ENCODE results near the gene SSH2. TPM values are rescaled to one million over a fixed set of nuclear protein-coding genes. Genes with fewer than 3 reads are reported as not detected.

The SSH2 gene
- total and polyA plus RNA-seq, 4 donors = 7.5 to 14.1 (median 11.2) TPM

DNA sequence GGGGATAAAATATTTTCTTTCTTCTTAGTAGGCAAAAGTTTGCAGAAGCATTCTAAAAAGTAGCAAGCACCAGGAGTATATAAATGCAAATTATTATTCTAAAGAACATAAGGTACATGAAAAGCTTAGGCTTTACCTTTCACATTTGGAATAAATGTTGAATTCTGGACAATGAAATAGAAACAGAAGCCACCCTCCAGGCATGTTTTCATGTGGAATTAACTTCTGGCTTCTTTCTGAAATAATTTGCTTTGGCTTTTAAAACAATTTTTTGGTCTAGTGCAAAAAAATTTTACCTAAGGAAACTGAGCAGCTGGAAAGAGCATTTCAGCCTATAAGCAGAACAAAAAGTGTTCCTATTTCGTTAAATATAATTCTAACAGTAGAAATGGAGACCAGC, 197.8 kb downstream of the SSH2 start:
- DNase-seq (ENCODE audit: low spot score) = no peak
- no peak overlapping the region for H3K9ac ChIP-seq (ENCODE audit: low read depth in 1 of 2, low read length in 2 of 2)
- 95% methylated on average over 1 of the region's 1 CpG for WGBS

DNA sequence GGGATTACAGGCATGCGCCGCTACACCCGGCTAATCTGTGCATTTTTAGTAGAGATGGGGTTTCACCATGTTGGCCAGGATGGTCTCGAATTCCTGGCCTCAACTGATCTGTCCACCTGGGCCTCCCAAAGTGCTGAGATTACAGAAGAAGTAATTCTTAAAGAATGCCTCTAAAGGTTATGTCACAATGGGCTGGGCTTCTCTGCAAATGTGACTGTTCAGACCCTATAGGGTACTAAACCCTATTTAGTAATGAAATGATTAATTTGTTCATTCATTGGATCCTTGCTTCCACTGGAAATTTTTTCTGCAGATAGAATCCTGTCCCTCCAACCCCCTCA, 198.5 kb downstream of the SSH2 start:
- no peaks in the 10 kb centered on the region for H3K36me3 ChIP-seq (ENCODE audit: control insufficient read depth in 4 of 4, insufficient read depth in 3 of 4, low read depth in 1 of 4, low read length in 3 of 4)
- H3K9ac ChIP-seq (ENCODE audit: low read depth in 1 of 2, low read length in 2 of 2) = no peak overlapping the region
- no peaks in the 10 kb centered on the region for H3K27me3 ChIP-seq (ENCODE audit: control insufficient read depth in 4 of 4, insufficient read depth in 4 of 4, low read length in 3 of 4)
- no peaks in the 10 kb centered on the region for H3K9me3 ChIP-seq (ENCODE audit: control insufficient read depth in 4 of 4, low read length in 3 of 4)
- H3K4me3 ChIP-seq (ENCODE audit: low read depth in 1 of 3, low read length in 3 of 3) = no peak overlapping the region
- 98% methylated on average over 4 of the region's 4 CpGs for WGBS
- no peak for DNase-seq (ENCODE audit: low spot score)
- H3K4me1 ChIP-seq (ENCODE audit: control insufficient read depth in 4 of 4, insufficient read depth in 4 of 4, low read length in 3 of 4) = no peaks in the 10 kb centered on the region
- no peak for TF ChIP-seq RXRA (IDR thresholded peaks at IDR 0.05)
- TF ChIP-seq, protein P1, sequence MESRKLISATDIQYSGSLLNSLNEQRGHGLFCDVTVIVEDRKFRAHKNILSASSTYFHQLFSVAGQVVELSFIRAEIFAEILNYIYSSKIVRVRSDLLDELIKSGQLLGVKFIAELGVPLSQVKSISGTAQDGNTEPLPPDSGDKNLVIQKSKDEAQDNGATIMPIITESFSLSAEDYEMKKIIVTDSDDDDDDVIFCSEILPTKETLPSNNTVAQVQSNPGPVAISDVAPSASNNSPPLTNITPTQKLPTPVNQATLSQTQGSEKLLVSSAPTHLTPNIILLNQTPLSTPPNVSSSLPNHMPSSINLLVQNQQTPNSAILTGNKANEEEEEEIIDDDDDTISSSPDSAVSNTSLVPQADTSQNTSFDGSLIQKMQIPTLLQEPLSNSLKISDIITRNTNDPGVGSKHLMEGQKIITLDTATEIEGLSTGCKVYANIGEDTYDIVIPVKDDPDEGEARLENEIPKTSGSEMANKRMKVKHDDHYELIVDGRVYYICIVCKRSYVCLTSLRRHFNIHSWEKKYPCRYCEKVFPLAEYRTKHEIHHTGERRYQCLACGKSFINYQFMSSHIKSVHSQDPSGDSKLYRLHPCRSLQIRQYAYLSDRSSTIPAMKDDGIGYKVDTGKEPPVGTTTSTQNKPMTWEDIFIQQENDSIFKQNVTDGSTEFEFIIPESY (IDR thresholded peaks at IDR 0.05) = no peak
- no peak for TF ChIP-seq HNF4A (conservative IDR thresholded peaks at IDR 0.05)
- TF ChIP-seq, protein P2, sequence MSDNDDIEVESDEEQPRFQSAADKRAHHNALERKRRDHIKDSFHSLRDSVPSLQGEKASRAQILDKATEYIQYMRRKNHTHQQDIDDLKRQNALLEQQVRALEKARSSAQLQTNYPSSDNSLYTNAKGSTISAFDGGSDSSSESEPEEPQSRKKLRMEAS (IDR thresholded peaks at IDR 0.05) = no peak
- TF ChIP-seq YY1 (IDR thresholded peaks at IDR 0.05) = no peak
- no peak for TF ChIP-seq GABPA (IDR thresholded peaks at IDR 0.05 in 1 of 2, conservative IDR thresholded peaks at IDR 0.05 in 1 of 2)
- TF ChIP-seq HNF4G (IDR thresholded peaks at IDR 0.05) = no peak
- TF ChIP-seq, protein P3, sequence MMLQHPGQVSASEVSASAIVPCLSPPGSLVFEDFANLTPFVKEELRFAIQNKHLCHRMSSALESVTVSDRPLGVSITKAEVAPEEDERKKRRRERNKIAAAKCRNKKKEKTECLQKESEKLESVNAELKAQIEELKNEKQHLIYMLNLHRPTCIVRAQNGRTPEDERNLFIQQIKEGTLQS (IDR thresholded peaks at IDR 0.05) = no peak
- TF ChIP-seq FOXA2 (IDR thresholded peaks at IDR 0.05) = no peak
- no peak for TF ChIP-seq JUND (IDR thresholded peaks at IDR 0.05)
- TF ChIP-seq SP1 (IDR thresholded peaks at IDR 0.05) = no peak
- no peak for TF ChIP-seq RAD21 (IDR thresholded peaks at IDR 0.05)
- H3K27ac ChIP-seq (ENCODE audit: low read depth in 1 of 2, low read length in 2 of 2) = no peak overlapping the region

More for the DNA sequence above, 197.8 kb downstream of the SSH2 start:
- no peaks in the 10 kb centered on the region for H3K4me1 ChIP-seq (ENCODE audit: control insufficient read depth in 4 of 4, insufficient read depth in 4 of 4, low read length in 3 of 4)
- H3K27me3 ChIP-seq (ENCODE audit: control insufficient read depth in 4 of 4, insufficient read depth in 4 of 4, low read length in 3 of 4) = no peaks in the 10 kb centered on the region
- no peak overlapping the region for H3K27ac ChIP-seq (ENCODE audit: low read depth in 1 of 2, low read length in 2 of 2)
- H3K36me3 ChIP-seq (ENCODE audit: control insufficient read depth in 4 of 4, insufficient read depth in 3 of 4, low read depth in 1 of 4, low read length in 3 of 4) = no peaks in the 10 kb centered on the region
- H3K4me3 ChIP-seq (ENCODE audit: low read depth in 1 of 3, low read length in 3 of 3) = no peak overlapping the region
- TF ChIP-seq FOXA2 (IDR thresholded peaks at IDR 0.05) (no peak), EGR1 (IDR thresholded peaks at IDR 0.05; ENCODE audit: low read depth in 2 of 2) (no peak), RXRA (IDR thresholded peaks at IDR 0.05) (no peak), TAF1 (conservative IDR thresholded peaks at IDR 0.05) (no peak), JUND (IDR thresholded peaks at IDR 0.05) (no peak)
- H3K9me3 ChIP-seq (ENCODE audit: control insufficient read depth in 4 of 4, low read length in 3 of 4) = no peaks in the 10 kb centered on the region

DNA sequence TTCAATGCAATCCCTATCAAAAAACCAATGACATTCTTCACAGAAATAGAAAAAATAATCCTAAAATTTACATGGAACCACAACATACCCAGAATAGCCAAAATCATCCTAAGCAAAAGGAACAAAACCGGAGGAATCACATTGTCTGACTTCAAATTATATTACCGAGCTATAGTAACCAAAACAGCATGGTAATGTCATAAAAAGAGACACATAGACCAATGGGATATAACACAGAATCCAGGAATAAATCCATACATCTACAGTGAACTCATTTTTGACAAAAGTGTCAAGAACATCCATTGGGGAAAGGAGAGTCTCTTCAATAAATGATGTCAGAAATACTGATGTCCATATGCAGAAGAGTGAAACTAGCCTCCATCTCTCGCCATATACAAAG, 201.5 kb downstream of the SSH2 start:
- Histone ChIP-seq H3K36me3 (ENCODE audit: control insufficient read depth in 4 of 4, insufficient read depth in 3 of 4, low read depth in 1 of 4, low read length in 3 of 4) (no peaks in the 10 kb centered on the region), H3K4me3 (ENCODE audit: low read depth in 1 of 3, low read length in 3 of 3) (no peak overlapping the region), H3K9me3 (ENCODE audit: control insufficient read depth in 4 of 4, low read length in 3 of 4) (no peaks in the 10 kb centered on the region), H3K27me3 (ENCODE audit: control insufficient read depth in 4 of 4, insufficient read depth in 4 of 4, low read length in 3 of 4) (no peaks in the 10 kb centered on the region), H3K27ac (ENCODE audit: low read depth in 1 of 2, low read length in 2 of 2) (no peak overlapping the region), H3K4me1 (ENCODE audit: control insufficient read depth in 4 of 4, insufficient read depth in 4 of 4, low read length in 3 of 4) (no peaks in the 10 kb centered on the region), H3K9ac (ENCODE audit: low read depth in 1 of 2, low read length in 2 of 2) (no peak overlapping the region)
- WGBS = 99% methylated on average over 3 of the region's 3 CpGs
- no peak for DNase-seq (ENCODE audit: low spot score)
- TF ChIP-seq EGR1 (IDR thresholded peaks at IDR 0.05; ENCODE audit: low read depth in 2 of 2) = no peak
- TF ChIP-seq FOXA1 (IDR thresholded peaks at IDR 0.05) = no peak
- TF ChIP-seq, protein P4, sequence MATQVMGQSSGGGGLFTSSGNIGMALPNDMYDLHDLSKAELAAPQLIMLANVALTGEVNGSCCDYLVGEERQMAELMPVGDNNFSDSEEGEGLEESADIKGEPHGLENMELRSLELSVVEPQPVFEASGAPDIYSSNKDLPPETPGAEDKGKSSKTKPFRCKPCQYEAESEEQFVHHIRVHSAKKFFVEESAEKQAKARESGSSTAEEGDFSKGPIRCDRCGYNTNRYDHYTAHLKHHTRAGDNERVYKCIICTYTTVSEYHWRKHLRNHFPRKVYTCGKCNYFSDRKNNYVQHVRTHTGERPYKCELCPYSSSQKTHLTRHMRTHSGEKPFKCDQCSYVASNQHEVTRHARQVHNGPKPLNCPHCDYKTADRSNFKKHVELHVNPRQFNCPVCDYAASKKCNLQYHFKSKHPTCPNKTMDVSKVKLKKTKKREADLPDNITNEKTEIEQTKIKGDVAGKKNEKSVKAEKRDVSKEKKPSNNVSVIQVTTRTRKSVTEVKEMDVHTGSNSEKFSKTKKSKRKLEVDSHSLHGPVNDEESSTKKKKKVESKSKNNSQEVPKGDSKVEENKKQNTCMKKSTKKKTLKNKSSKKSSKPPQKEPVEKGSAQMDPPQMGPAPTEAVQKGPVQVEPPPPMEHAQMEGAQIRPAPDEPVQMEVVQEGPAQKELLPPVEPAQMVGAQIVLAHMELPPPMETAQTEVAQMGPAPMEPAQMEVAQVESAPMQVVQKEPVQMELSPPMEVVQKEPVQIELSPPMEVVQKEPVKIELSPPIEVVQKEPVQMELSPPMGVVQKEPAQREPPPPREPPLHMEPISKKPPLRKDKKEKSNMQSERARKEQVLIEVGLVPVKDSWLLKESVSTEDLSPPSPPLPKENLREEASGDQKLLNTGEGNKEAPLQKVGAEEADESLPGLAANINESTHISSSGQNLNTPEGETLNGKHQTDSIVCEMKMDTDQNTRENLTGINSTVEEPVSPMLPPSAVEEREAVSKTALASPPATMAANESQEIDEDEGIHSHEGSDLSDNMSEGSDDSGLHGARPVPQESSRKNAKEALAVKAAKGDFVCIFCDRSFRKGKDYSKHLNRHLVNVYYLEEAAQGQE (IDR thresholded peaks at IDR 0.05) = no peak
- no peak for TF ChIP-seq JUND (IDR thresholded peaks at IDR 0.05)
- no peak for TF ChIP-seq HNF4A (conservative IDR thresholded peaks at IDR 0.05)
- TF ChIP-seq, protein P1 (IDR thresholded peaks at IDR 0.05) = no peak
- TF ChIP-seq FOXA2 (IDR thresholded peaks at IDR 0.05) = no peak
- TF ChIP-seq NR2F2 (IDR thresholded peaks at IDR 0.05) = no peak
- no peak for TF ChIP-seq RAD21 (IDR thresholded peaks at IDR 0.05)
- no peak for TF ChIP-seq HNF4G (IDR thresholded peaks at IDR 0.05)
- TF ChIP-seq SP1 (IDR thresholded peaks at IDR 0.05) = no peak
- TF ChIP-seq, protein P2 (IDR thresholded peaks at IDR 0.05) = no peak
- no peak for TF ChIP-seq GABPA (IDR thresholded peaks at IDR 0.05 in 1 of 2, conservative IDR thresholded peaks at IDR 0.05 in 1 of 2)
- TF ChIP-seq TAF1 (conservative IDR thresholded peaks at IDR 0.05) = no peak
- no peak for TF ChIP-seq YY1 (IDR thresholded peaks at IDR 0.05)
- no peak for TF ChIP-seq RXRA (IDR thresholded peaks at IDR 0.05)
